ENCODE data around the gene FBXL22.

Gene FBXL22

GRCh38 chr15:63556736-63557135 lies 40.5 kb upstream of the FBXL22 start (continued):
- TF ChIP-seq ZNF747 (tag by site-specific recombination; IDR thresholded peaks at IDR 0.05), result no peak
- TF ChIP-seq ZNF626 (tag by site-specific recombination; IDR thresholded peaks at IDR 0.05), result no peak
- no peak for TF ChIP-seq SP3 (tag by site-specific recombination; IDR thresholded peaks at IDR 0.05)
- no peak for TF ChIP-seq ZNF169 (tag by site-specific recombination; IDR thresholded peaks at IDR 0.05)
- no peak for TF ChIP-seq ZNF585B (tag by site-specific recombination; IDR thresholded peaks at IDR 0.05)
- TF ChIP-seq ZNF624 (tag by site-specific recombination; IDR thresholded peaks at IDR 0.05), result no peak
- no peak for TF ChIP-seq ZNF488 (tag by site-specific recombination; IDR thresholded peaks at IDR 0.05)
- no peak for TF ChIP-seq ZNF132 (tag by site-specific recombination; IDR thresholded peaks at IDR 0.05; ENCODE audit: borderline replicate concordance)
- no peak for TF ChIP-seq ZNF530 (tag by site-specific recombination; IDR thresholded peaks at IDR 0.05; ENCODE audit: low read depth)

- POLR2A ChIA-PET, result no interaction called here
- no peak for TF ChIP-seq ZFHX2 (tag by site-specific recombination; conservative IDR thresholded peaks at IDR 0.05)
- no peak for TF ChIP-seq ZNF610 (tag by site-specific recombination; IDR thresholded peaks at IDR 0.05; ENCODE audit: borderline replicate concordance)
- no peak for TF ChIP-seq ZNF26 (tag by site-specific recombination; IDR thresholded peaks at IDR 0.05)
- TF ChIP-seq ZNF580 (tag by site-specific recombination; IDR thresholded peaks at IDR 0.05), result no peak
- no peak for TF ChIP-seq ZNF48 (tag by site-specific recombination; IDR thresholded peaks at IDR 0.05)
- TF ChIP-seq ZNF677 (tag by site-specific recombination; IDR thresholded peaks at IDR 0.05), result no peak
- TF ChIP-seq ZNF114 (tag by site-specific recombination; IDR thresholded peaks at IDR 0.05), result no peak
- TF ChIP-seq HOXA7 (CRISPR knock-in tag; IDR thresholded peaks at IDR 0.05; ENCODE audit: borderline replicate concordance), result no peak
- no peak for TF ChIP-seq ZNF221 (tag by site-specific recombination; IDR thresholded peaks at IDR 0.05; ENCODE audit: borderline replicate concordance)
- no peak for TF ChIP-seq ELK4 (IDR thresholded peaks at IDR 0.05; ENCODE audit: borderline replicate concordance, low read depth, low read length)
- no peak for TF ChIP-seq ZNF112 (tag by site-specific recombination; IDR thresholded peaks at IDR 0.05)
- no peak for TF ChIP-seq ZNF830 (tag by site-specific recombination; IDR thresholded peaks at IDR 0.05; ENCODE audit: low read depth)
- TF ChIP-seq TCF7L2 (IDR thresholded peaks at IDR 0.05; ENCODE audit: borderline replicate concordance, low read depth, low read length), result no peak
- no peak for TF ChIP-seq ZNF571 (tag by site-specific recombination; IDR thresholded peaks at IDR 0.05)
- no peak for TF ChIP-seq ZNF394 (tag by site-specific recombination; IDR thresholded peaks at IDR 0.05; ENCODE audit: borderline replicate concordance)
- no peak for TF ChIP-seq PRDM4 (tag by site-specific recombination; IDR thresholded peaks at IDR 0.05)
- no peaks in the 10 kb centered on the region for H3K4me1 ChIP-seq (ENCODE audit: control insufficient read depth, insufficient read depth, low read length)
- CTCF ChIA-PET, result no interaction called here
- H3K36me3 ChIP-seq (ENCODE audit: control insufficient read depth in 2 of 2, insufficient read depth in 1 of 2, low read length in 2 of 2), result peaks cover 0 to 35% of the 10 kb centered on the region in 2 experiments; a peak in 2 of 3 replicates
- H3K4me3 ChIP-seq (ENCODE audit: low read depth, low read length), result no peak overlapping the region
- H3K9me3 ChIP-seq (ENCODE audit: control insufficient read depth, insufficient read depth, low read depth, low read length), result no peaks in the 10 kb centered on the region
- no peak overlapping the region for H3K27ac ChIP-seq (ENCODE audit: extremely low read depth, low read depth, low read length)
Observed at GRCh38 chr15:63559753-63560152, 37.4 kb upstream of the FBXL22 start.
